Astrocyte (in vitro differentiated cells and primary cell): ENCODE results near the gene ELP4. TPM values are rescaled to one million over a fixed set of nuclear protein-coding genes. Genes with fewer than 3 reads are reported as not detected.

Experiments used
- DNase-seq: peaks from one replicate; pipeline ENCODE4 v3.0.0-alpha.2; 2010; ENCODE audit warnings: low read depth
- FAIRE-seq: peaks from 2 replicates; lab custom pipeline; 2011; peaks lifted over from hg19 to GRCh38; lab: Jason Lieb, UNC
- H2AFZ ChIP-seq: 2 replicates; pipeline ENCODE4 v1.6.0; 2012; ENCODE audit warnings: low read depth, low read length, inconsistent platforms
- H3K27ac ChIP-seq: 2 replicates; pipeline ENCODE4 v1.5.1; 2011; ENCODE audit warnings: low read depth, low read length, inconsistent platforms
- H3K27me3 ChIP-seq: 2 replicates; pipeline ENCODE4 v1.6.0; 2011; ENCODE audit warnings: low read length, inconsistent platforms; ENCODE audit not compliant: insufficient read depth
- H3K36me3 ChIP-seq: 2 replicates; pipeline ENCODE4 v1.5.1; 2011; ENCODE audit warnings: low read length, inconsistent platforms; ENCODE audit not compliant: insufficient read depth
- H3K4me1 ChIP-seq: 2 replicates; pipeline ENCODE4 v1.5.1; 2011; ENCODE audit warnings: low read length, inconsistent platforms; ENCODE audit not compliant: insufficient read depth
- H3K4me2 ChIP-seq: 2 replicates; pipeline ENCODE4 v1.6.0; 2012; ENCODE audit warnings: low read length, inconsistent platforms
- H3K4me3 ChIP-seq: 2 replicates; pipeline ENCODE4 v1.5.1; 2011; ENCODE audit warnings: low read depth, mild to moderate bottlenecking, low read length, inconsistent platforms; ENCODE audit not compliant: insufficient read depth
- H3K79me2 ChIP-seq: 2 replicates; pipeline ENCODE4 v1.6.0; 2012; ENCODE audit warnings: mild to moderate bottlenecking, low read length, inconsistent platforms; ENCODE audit not compliant: insufficient read depth
- H3K9ac ChIP-seq: 2 replicates; pipeline ENCODE4 v1.6.0; 2012; ENCODE audit warnings: mild to moderate bottlenecking, low read length, inconsistent platforms
- H3K9me3 ChIP-seq: 2 replicates; pipeline ENCODE4 v1.5.1; 2012; ENCODE audit warnings: low read depth, mild to moderate bottlenecking, low read length, inconsistent platforms; ENCODE audit not compliant: insufficient read depth
- H4K20me1 ChIP-seq: 2 replicates; pipeline ENCODE4 v1.6.0; 2012; ENCODE audit warnings: low read length, inconsistent platforms; ENCODE audit not compliant: insufficient read depth
- H3K27ac Mint-ChIP-seq: one replicate; pipeline ENCODE4 v1.8.0; 2021; ENCODE audit warnings: mild to moderate bottlenecking, mixed read lengths; ENCODE audit not compliant: unreplicated experiment
- H3K27me3 Mint-ChIP-seq: one replicate; pipeline ENCODE4 v1.8.0; 2021; ENCODE audit warnings: low read depth, mixed read lengths; ENCODE audit not compliant: unreplicated experiment
- H3K36me3 Mint-ChIP-seq: one replicate; pipeline ENCODE4 v1.8.0; 2021; ENCODE audit warnings: low read depth, mixed read lengths; ENCODE audit not compliant: unreplicated experiment
- H3K4me1 Mint-ChIP-seq: one replicate; pipeline ENCODE4 v1.8.0; 2021; ENCODE audit warnings: low read depth, mixed read lengths; ENCODE audit not compliant: unreplicated experiment
- H3K4me3 Mint-ChIP-seq: one replicate; pipeline ENCODE4 v1.8.0; 2021; ENCODE audit warnings: mild to moderate bottlenecking, moderate library complexity, mixed read lengths; ENCODE audit not compliant: unreplicated experiment
- H3K9me3 Mint-ChIP-seq: one replicate; pipeline ENCODE4 v1.8.0; 2021; ENCODE audit warnings: mild to moderate bottlenecking, mixed read lengths; ENCODE audit not compliant: unreplicated experiment
- CTCF ChIP-seq: IDR thresholded peaks from 2 replicates; pipeline ENCODE4 v1.5.1; 2011; ENCODE audit warnings: low read depth, mild to moderate bottlenecking, inconsistent platforms, low read length, moderate library complexity; ENCODE audit not compliant: insufficient read depth
- EZH2 ChIP-seq: IDR thresholded peaks from 2 replicates; pipeline ENCODE4 v1.6.1; 2012; ENCODE audit warnings: mild to moderate bottlenecking, low read length, inconsistent platforms; ENCODE audit not compliant: insufficient read depth
- total RNA-seq: library from RNA; stranded (reverse); gene quantifications from 2 replicates; pipeline ENCODE4 v1.2.1, GENCODE V29; 2021

The ELP4 gene
- total RNA-seq, 1 donor from 2014 or later: 12.9 TPM

DNA sequence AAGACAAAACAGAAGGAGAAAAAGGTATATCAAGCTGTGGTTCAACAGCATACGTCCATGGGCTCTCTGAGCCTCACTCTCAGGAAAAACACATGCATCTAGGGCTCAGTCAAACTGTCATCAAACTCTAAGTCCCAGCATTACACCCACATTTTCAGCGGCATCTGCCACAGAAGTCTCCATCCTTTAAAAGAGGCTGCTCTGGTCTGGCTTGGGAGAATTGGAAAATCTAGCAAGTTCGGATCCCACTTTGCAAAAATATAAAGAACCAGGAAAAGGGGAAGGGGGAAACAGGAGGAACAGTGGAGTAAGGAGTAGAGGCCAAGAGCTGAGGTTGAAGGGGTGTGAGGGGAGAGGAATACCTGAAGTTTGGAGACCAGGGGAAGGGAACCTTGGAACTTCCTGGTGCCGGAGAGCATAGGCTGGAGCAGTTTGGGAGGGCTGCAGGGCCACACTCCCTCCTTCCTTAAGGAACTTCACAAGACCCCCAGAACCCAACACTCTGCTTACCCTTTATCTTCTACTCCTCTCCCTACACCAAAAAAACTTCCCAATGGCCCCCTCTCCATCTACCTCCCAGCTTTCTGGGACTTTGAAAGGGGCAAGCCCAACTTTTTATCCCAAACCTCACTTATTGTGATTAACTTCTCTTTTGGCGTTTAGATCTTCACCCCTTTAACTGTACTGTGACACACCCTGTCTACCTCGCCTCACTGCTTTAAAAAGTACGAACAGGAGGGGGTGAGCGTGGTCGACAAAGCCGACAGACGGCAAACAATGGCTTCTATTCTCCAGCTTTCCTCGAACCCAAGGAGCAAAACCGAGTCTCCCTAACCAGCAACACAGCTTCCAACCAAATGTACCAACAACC lies 297.6 kb downstream of the ELP4 start:
- Histone ChIP-seq H3K4me3 (peak overlapping the region; percentile 70), H3K27me3 (peaks cover 56% of the 10 kb centered on the region), H3K27ac (peak overlapping the region; percentile 50), H3K9ac (peak overlapping the region; percentile 92), H4K20me1 (peaks cover 28% of the 10 kb centered on the region), H3K4me2 (peak overlapping the region; percentile 99), H2AFZ (no peak overlapping the region), H3K36me3 (no peaks in the 10 kb centered on the region), H3K4me1 (peaks cover 25% of the 10 kb centered on the region), H3K79me2 (peaks cover 85% of the 10 kb centered on the region), H3K9me3 (no peaks in the 10 kb centered on the region)
- peaks cover 12% of the 10 kb centered on the region for H3K36me3 Mint-ChIP-seq
- H3K4me1 Mint-ChIP-seq: peaks cover 2% of the 10 kb centered on the region
- H3K9me3 Mint-ChIP-seq: peaks cover 34% of the 10 kb centered on the region
- no peak for TF ChIP-seq CTCF
- TF ChIP-seq EZH2: no peak
- FAIRE-seq: no peak
- peak overlapping the region; percentile 82 for H3K4me3 Mint-ChIP-seq
- peak; percentile 13 for DNase-seq
- no peak overlapping the region for H3K27ac Mint-ChIP-seq
- peaks cover 75% of the 10 kb centered on the region for H3K27me3 Mint-ChIP-seq

GRCh38 chr11:31807799-31808667 lies 298.5 kb downstream of the ELP4 start:
- FAIRE-seq (no peak), DNase-seq (no peak)
- peaks cover 80% of the 10 kb centered on the region for H3K79me2 ChIP-seq
- peak overlapping the region; percentile 82 for H3K4me3 Mint-ChIP-seq
- peaks cover 53% of the 10 kb centered on the region for H3K27me3 ChIP-seq
- peak overlapping the region; percentile 50 for H3K27ac ChIP-seq
- peaks cover 11% of the 10 kb centered on the region for H3K36me3 Mint-ChIP-seq
- no peaks in the 10 kb centered on the region for H3K36me3 ChIP-seq
- peaks cover 29% of the 10 kb centered on the region for H3K9me3 Mint-ChIP-seq
- H2AFZ ChIP-seq: no peak overlapping the region
- peaks cover 23% of the 10 kb centered on the region for H4K20me1 ChIP-seq
- H3K27me3 Mint-ChIP-seq: peaks cover 73% of the 10 kb centered on the region
- H3K27ac Mint-ChIP-seq: no peak overlapping the region
- peak overlapping the region; percentile 92 for H3K9ac ChIP-seq
- TF ChIP-seq EZH2: no peak
- no peak for TF ChIP-seq CTCF
- peak overlapping the region; percentile 70 for H3K4me3 ChIP-seq
- peaks cover 32% of the 10 kb centered on the region for H3K4me1 ChIP-seq
- peak overlapping the region; percentile 99 for H3K4me2 ChIP-seq
- peaks cover 2% of the 10 kb centered on the region for H3K4me1 Mint-ChIP-seq
- H3K9me3 ChIP-seq: no peaks in the 10 kb centered on the region
